HCT116 (cell line): ENCODE data around the gene NOS1. TPM values are rescaled to one million over a fixed set of nuclear protein-coding genes. Genes with fewer than 3 reads are reported as not detected.

Experiments
- ATAC-seq: fragments of 200-7000 bp; cut with Tn5 transposase; 2 replicates; pipeline ENCODE4 v1.9.1; 2020; ENCODE audit warnings: mild to moderate bottlenecking, moderate library complexity
- BruUV-seq: library from RNA; stranded (reverse); fragments of 400-500 nt; replicated peaks from 2 replicates; lab custom pipeline; 2021; lab: Mats Ljungman, UMichigan
- CTCF ChIA-PET: fragments of 300-600 bp; sonication (Branson Sonifier 250); formaldehyde crosslinking; loops from one replicate; lab custom pipeline; 2021; ENCODE audit warnings: antibody characterized with exemption; lab: Charles Lee
- POLR2A ChIA-PET: fragments of 300-600, 350-600 bp; sonication (Branson Sonifier 250); formaldehyde crosslinking; loops from one replicate; lab custom pipeline; 2021; ENCODE audit warnings: antibody characterized with exemption; lab: Charles Lee
- RAD21 ChIA-PET, 2 experiments: fragments of 300-600 bp; sonication (Branson Sonifier 250); formaldehyde crosslinking; loops; one replicate each; lab custom pipeline; 2023; ENCODE audit warnings: low total read pairs in 2 of 2; ENCODE audit not compliant: uncharacterized antibody in 2 of 2, unreplicated experiment in 2 of 2, low non-redundant PET in 1 of 2; lab: Charles Lee
- DNase-seq: peaks from one replicate; pipeline ENCODE4 v3.0.0-alpha.2; 2010; ENCODE audit warnings: low read depth, low spot score
- H2AFZ ChIP-seq: fragments of 200-600 bp; shearing (Covaris generic), sonication (generic); 2 replicates; pipeline ENCODE4 v1.6.1; 2017; ENCODE audit warnings: low read depth, mixed run types, mixed read lengths, antibody characterized with exemption, low read length; ENCODE audit not compliant: poor library complexity, severe bottlenecking
- H3K27ac ChIP-seq: 2 replicates; pipeline ENCODE4 v1.5.1; 2012; ENCODE audit warnings: low read depth, low read length
- H3K27me3 ChIP-seq: fragments of 200-600 bp; sonication (generic); 2 replicates; pipeline ENCODE4 v1.6.1; 2016; ENCODE audit warnings: mixed run types, low read length, mixed read lengths; ENCODE audit not compliant: insufficient read depth
- H3K36me3 ChIP-seq, 2 experiments: fragments of 200-500 bp in 1 of 2; fragments of 200-600 bp in 1 of 2; sonication (Bioruptor generic) in 1 of 2; sonication (generic) in 1 of 2; 2 replicates each; pipeline versions ENCODE4 v1.5.1 to v1.6.1; 2014 to 2016; ENCODE audit warnings: low read length in 2 of 2, inconsistent platforms in 1 of 2, mixed read lengths in 1 of 2, mixed run types in 1 of 2; ENCODE audit not compliant: insufficient read depth in 2 of 2, control insufficient read depth in 1 of 2
- H3K4me1 ChIP-seq, 2 experiments: fragments of 200-600 bp in 1 of 2; sonication (generic) in 1 of 2; 2 replicates each; pipeline versions ENCODE4 v1.5.1 to v1.6.1; 2012 to 2017; ENCODE audit warnings: low read length in 2 of 2, inconsistent platforms in 1 of 2, mild to moderate bottlenecking in 1 of 2, mixed read lengths in 1 of 2, mixed run types in 1 of 2, moderate library complexity in 1 of 2; ENCODE audit not compliant: insufficient read depth in 2 of 2, control insufficient read depth in 1 of 2
- H3K4me2 ChIP-seq: fragments of 200-600 bp; sonication (generic); 2 replicates; pipeline ENCODE4 v1.6.1; 2017; ENCODE audit warnings: mixed run types, low read length, mixed read lengths
- H3K4me3 ChIP-seq, 2 experiments: fragments of 200-600 bp in 1 of 2; sonication (generic) in 1 of 2; replicated peaks in 1 of 2; 2 replicates each; pipeline ENCODE4 v1.5.1; 2011 to 2016; ENCODE audit warnings: low read length in 2 of 2, control low read depth in 1 of 2, low read depth in 1 of 2, mild to moderate bottlenecking in 1 of 2, mixed read lengths in 1 of 2, mixed run types in 1 of 2
- H3K79me2 ChIP-seq: fragments of 200-600 bp; sonication (generic); 2 replicates; pipeline ENCODE4 v1.6.1; 2017; ENCODE audit warnings: mild to moderate bottlenecking, mixed run types, low read length, moderate library complexity, mixed read lengths; ENCODE audit not compliant: insufficient read depth
- H3K9ac ChIP-seq: fragments of 200-600 bp; sonication (generic); 2 replicates; pipeline ENCODE4 v1.6.1; 2016; ENCODE audit warnings: low read length, mixed read lengths
- H3K9me2 ChIP-seq: fragments of 200-600 bp; sonication (generic), shearing (Covaris generic); 2 replicates; pipeline ENCODE4 v1.6.1; 2017; ENCODE audit warnings: mixed run types, mild to moderate bottlenecking, moderate library complexity; ENCODE audit not compliant: insufficient read depth
- H3K9me3 ChIP-seq, 2 experiments: fragments of 200-500 bp in 1 of 2; fragments of 200-600 bp in 1 of 2; sonication (Bioruptor generic) in 1 of 2; sonication (generic) in 1 of 2; 2 replicates each; pipeline ENCODE4 v1.6.1; 2014 to 2017; ENCODE audit warnings: low read length in 2 of 2, mixed read lengths in 2 of 2, inconsistent platforms in 1 of 2, low read depth in 1 of 2, mild to moderate bottlenecking in 1 of 2, mixed run types in 1 of 2, moderate library complexity in 1 of 2; ENCODE audit not compliant: control insufficient read depth in 1 of 2, insufficient read depth in 1 of 2
- H4K20me1 ChIP-seq: fragments of 200-600 bp; sonication (generic), shearing (Covaris generic); 2 replicates; pipeline ENCODE4 v1.6.1; 2017; ENCODE audit warnings: mixed run types, mild to moderate bottlenecking, moderate library complexity; ENCODE audit not compliant: insufficient read depth
- CEBPB ChIP-seq: IDR thresholded peaks from 2 replicates; pipeline ENCODE4 v1.6.1; 2012; ENCODE audit warnings: low read depth
- EGR1 ChIP-seq: IDR thresholded peaks from 2 replicates; pipeline ENCODE4 v1.6.1; 2012; ENCODE audit warnings: low read depth
- EZH2 ChIP-seq: fragments of 200-600 bp; sonication (generic); IDR thresholded peaks from 2 replicates; pipeline ENCODE4 v1.6.1; 2017; ENCODE audit warnings: antibody characterized with exemption, mixed run types
- EZH2phosphoT487 ChIP-seq: fragments of 200-600 bp; IDR thresholded peaks from 2 replicates; pipeline ENCODE4 v1.6.1; 2018; ENCODE audit warnings: antibody characterized with exemption, borderline replicate concordance
- POLR2AphosphoS5 ChIP-seq: IDR thresholded peaks from 2 replicates; pipeline ENCODE4 v1.6.1; 2011; ENCODE audit warnings: mild to moderate bottlenecking, low read depth, low read length, moderate library complexity
- RAD21 ChIP-seq: IDR thresholded peaks from 2 replicates; pipeline ENCODE4 v1.6.1; 2012; ENCODE audit warnings: low read depth, mild to moderate bottlenecking
- SIN3A ChIP-seq: IDR thresholded peaks from 2 replicates; pipeline ENCODE4 v1.6.1; 2012; ENCODE audit warnings: low read depth
- SP1 ChIP-seq: IDR thresholded peaks from 2 replicates; pipeline ENCODE4 v1.6.1; 2012; ENCODE audit warnings: low read depth
- TCF7L2 ChIP-seq: IDR thresholded peaks from 2 replicates; pipeline ENCODE4 v1.7.0; 2011; ENCODE audit warnings: borderline replicate concordance, inconsistent platforms; ENCODE audit not compliant: insufficient read depth, insufficient read length; ENCODE audit errors: extremely low read depth
- ZFX ChIP-seq: fragments of 450-650 bp; IDR thresholded peaks from 2 replicates; pipeline ENCODE4 v1.6.1; 2017
- intact Hi-C: fragments of 100-400 bp; cut with micrococcal nuclease; formaldehyde crosslinking; loops from 2 replicates; pipeline ENCODE4 v1.10.0; 2022
- total RNA-seq: library from RNA; stranded (reverse); gene quantifications from one replicate; pipeline ENCODE4 v1.2.1, GENCODE V29; 2021; ENCODE audit not compliant: unreplicated experiment
- TF ChIP-seq, protein P1 (sequence below), 3 experiments: fragments of 200-600 bp in 1 of 3; sonication (generic) in 1 of 3; IDR thresholded peaks in 2 of 3; conservative IDR thresholded peaks in 1 of 3; 2 replicates each; pipeline ENCODE4 v1.5.1; 2012 to 2017; ENCODE audit warnings: low read depth in 2 of 3, low read length in 2 of 3, antibody characterized with exemption in 1 of 3, borderline replicate concordance in 1 of 3, control low read depth in 1 of 3, mild to moderate bottlenecking in 1 of 3, mixed read lengths in 1 of 3, mixed run types in 1 of 3, moderate library complexity in 1 of 3; ENCODE audit not compliant: insufficient read depth in 1 of 3
- TF ChIP-seq, protein P2 (sequence below): IDR thresholded peaks from 2 replicates; pipeline ENCODE4 v1.6.1; 2011; ENCODE audit warnings: mild to moderate bottlenecking, low read length, moderate library complexity; ENCODE audit not compliant: insufficient replicate concordance; ENCODE audit errors: extremely low read depth
- TF ChIP-seq, protein P3 (sequence below): IDR thresholded peaks from 2 replicates; pipeline ENCODE4 v1.6.1; 2012

Gene NOS1
- total RNA-seq, 1 experiment from 2014 or later, result 0.22 TPM

DNA sequence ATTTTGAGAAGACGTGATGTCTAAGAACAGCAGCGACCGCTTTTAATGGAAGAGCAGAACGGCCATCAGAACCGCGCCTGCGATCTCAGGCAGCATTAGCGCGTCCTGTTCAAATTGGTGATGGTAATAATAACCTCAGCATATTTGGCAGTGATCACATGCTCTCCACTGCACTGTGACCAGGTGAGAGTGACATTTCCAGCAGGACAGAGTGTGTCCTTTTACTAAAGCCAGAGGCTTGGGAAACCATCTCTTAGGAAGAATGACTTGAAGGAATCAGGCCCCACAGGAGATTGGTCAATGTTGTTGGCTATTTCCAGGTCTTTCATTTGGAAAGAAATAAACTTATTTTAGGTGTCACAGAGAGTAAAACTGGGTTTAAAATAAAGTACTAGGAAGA is 119.7 kb downstream of the NOS1 start:
- H3K27ac ChIP-seq, result no peak overlapping the region
- no peak overlapping the region for H3K9ac ChIP-seq
- RAD21 ChIA-PET, result no interaction called here
- peaks cover 22% of the 10 kb centered on the region for H3K27me3 ChIP-seq
- no peaks in the 10 kb centered on the region for H3K79me2 ChIP-seq
- H3K36me3 ChIP-seq, result no peaks in the 10 kb centered on the region
- no peaks in the 10 kb centered on the region for H4K20me1 ChIP-seq
- no peak for DNase-seq
- CTCF ChIA-PET, result no interaction called here
- no peak overlapping the region for H3K4me3 ChIP-seq
- H3K9me2 ChIP-seq, result no peaks in the 10 kb centered on the region
- TF ChIP-seq CEBPB, result no peak
- TF ChIP-seq, protein P1, sequence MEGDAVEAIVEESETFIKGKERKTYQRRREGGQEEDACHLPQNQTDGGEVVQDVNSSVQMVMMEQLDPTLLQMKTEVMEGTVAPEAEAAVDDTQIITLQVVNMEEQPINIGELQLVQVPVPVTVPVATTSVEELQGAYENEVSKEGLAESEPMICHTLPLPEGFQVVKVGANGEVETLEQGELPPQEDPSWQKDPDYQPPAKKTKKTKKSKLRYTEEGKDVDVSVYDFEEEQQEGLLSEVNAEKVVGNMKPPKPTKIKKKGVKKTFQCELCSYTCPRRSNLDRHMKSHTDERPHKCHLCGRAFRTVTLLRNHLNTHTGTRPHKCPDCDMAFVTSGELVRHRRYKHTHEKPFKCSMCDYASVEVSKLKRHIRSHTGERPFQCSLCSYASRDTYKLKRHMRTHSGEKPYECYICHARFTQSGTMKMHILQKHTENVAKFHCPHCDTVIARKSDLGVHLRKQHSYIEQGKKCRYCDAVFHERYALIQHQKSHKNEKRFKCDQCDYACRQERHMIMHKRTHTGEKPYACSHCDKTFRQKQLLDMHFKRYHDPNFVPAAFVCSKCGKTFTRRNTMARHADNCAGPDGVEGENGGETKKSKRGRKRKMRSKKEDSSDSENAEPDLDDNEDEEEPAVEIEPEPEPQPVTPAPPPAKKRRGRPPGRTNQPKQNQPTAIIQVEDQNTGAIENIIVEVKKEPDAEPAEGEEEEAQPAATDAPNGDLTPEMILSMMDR (IDR thresholded peaks at IDR 0.05 in 2 of 3, conservative IDR thresholded peaks at IDR 0.05 in 1 of 3; ENCODE audit: borderline replicate concordance in 1 of 3, insufficient read depth in 1 of 3, low read depth in 2 of 3, low read length in 2 of 3), result no peak
- no peak for TF ChIP-seq RAD21
- TF ChIP-seq EZH2phosphoT487, result no peak
- no peak for TF ChIP-seq POLR2AphosphoS5
- TF ChIP-seq TCF7L2, result no peak
- no peak for TF ChIP-seq ZFX
- no peaks in the 10 kb centered on the region for H3K4me1 ChIP-seq
- H3K9me3 ChIP-seq, result no peaks in the 10 kb centered on the region
- intact Hi-C loops, result no loop called here
- BruUV-seq, result no TSS peak
- POLR2A ChIA-PET, result no interaction called here
- ATAC-seq, result no peak
- H2AFZ ChIP-seq, result no peak overlapping the region
- H3K4me2 ChIP-seq, result no peak overlapping the region

DNA sequence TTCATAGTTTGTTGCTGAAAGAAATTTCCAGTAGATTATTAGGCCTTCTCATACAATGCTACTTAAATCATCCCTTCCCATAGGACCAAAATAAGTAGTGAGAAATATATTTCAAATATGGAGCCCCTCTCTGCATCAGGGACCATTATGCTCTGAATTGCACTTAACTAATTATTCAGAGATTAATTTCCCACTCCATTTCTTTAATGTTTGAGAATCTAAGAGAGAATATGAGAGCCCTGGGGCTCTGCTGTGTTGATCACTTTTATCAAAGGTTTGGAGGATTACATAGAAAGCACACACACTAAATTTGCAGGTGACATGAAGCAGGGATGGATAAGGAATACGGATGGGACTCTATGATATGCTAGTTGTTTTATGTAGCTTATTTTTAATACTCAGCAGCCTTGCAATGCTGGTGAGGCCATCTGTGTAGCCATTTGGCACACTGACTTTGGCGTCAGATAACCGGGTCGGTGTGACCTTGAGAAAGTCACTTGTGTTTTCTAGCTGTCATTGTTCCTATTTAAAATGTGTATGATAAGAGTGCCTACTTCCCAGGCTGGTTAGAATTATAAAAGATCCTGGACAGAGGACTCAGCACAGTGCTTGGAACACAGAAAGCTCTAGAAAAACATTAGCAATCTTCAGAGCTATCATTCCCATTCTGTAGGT is 121.2 kb downstream of the NOS1 start:
- ChIA-PET RAD21 (no interaction called here), CTCF (interaction anchor here (1.0 kb wide), 1 partner anchor 8 kb away, joined by 3 read pairs; no protein-coding TSS in a partner anchor), POLR2A (no interaction called here)
- Histone ChIP-seq H3K9me2 (no peaks in the 10 kb centered on the region), H4K20me1 (no peaks in the 10 kb centered on the region), H3K9me3 (no peaks in the 10 kb centered on the region), H2AFZ (no peak overlapping the region), H3K27ac (no peak overlapping the region), H3K4me2 (no peak overlapping the region), H3K36me3 (no peaks in the 10 kb centered on the region), H3K4me1 (no peaks in the 10 kb centered on the region), H3K27me3 (peaks cover 22% of the 10 kb centered on the region), H3K79me2 (no peaks in the 10 kb centered on the region), H3K9ac (no peak overlapping the region), H3K4me3 (no peak overlapping the region)
- intact Hi-C loops, result no loop called here
- no peak for TF ChIP-seq EZH2
- TF ChIP-seq, protein P2, sequence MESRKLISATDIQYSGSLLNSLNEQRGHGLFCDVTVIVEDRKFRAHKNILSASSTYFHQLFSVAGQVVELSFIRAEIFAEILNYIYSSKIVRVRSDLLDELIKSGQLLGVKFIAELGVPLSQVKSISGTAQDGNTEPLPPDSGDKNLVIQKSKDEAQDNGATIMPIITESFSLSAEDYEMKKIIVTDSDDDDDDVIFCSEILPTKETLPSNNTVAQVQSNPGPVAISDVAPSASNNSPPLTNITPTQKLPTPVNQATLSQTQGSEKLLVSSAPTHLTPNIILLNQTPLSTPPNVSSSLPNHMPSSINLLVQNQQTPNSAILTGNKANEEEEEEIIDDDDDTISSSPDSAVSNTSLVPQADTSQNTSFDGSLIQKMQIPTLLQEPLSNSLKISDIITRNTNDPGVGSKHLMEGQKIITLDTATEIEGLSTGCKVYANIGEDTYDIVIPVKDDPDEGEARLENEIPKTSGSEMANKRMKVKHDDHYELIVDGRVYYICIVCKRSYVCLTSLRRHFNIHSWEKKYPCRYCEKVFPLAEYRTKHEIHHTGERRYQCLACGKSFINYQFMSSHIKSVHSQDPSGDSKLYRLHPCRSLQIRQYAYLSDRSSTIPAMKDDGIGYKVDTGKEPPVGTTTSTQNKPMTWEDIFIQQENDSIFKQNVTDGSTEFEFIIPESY, result no peak
- no peak for TF ChIP-seq SP1
- TF ChIP-seq ZFX, result no peak
- TF ChIP-seq, protein P1 (IDR thresholded peaks at IDR 0.05 in 2 of 3, conservative IDR thresholded peaks at IDR 0.05 in 1 of 3; ENCODE audit: borderline replicate concordance in 1 of 3, insufficient read depth in 1 of 3, low read depth in 2 of 3, low read length in 2 of 3), result no peak
- TF ChIP-seq SIN3A, result no peak
- no peak for TF ChIP-seq EGR1
- TF ChIP-seq, protein P3, sequence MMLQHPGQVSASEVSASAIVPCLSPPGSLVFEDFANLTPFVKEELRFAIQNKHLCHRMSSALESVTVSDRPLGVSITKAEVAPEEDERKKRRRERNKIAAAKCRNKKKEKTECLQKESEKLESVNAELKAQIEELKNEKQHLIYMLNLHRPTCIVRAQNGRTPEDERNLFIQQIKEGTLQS, result no peak
- ATAC-seq (no peak), DNase-seq (no peak)
- BruUV-seq, result no TSS peak
